HG03135 (cell line): ENCODE measurements around the gene KLK10.
"Not testable (repeated sequence)": the region's sequence is repeated elsewhere in the genome, so short reads cannot be mapped to it uniquely, and the experiment has no call there.

Experiments
- ATAC-seq: cut with Tn5 transposase; IDR thresholded peaks from one replicate; pipeline ENCODE4 v1.9.1; 2021; ENCODE audit warnings: mild to moderate bottlenecking, moderate library complexity; ENCODE audit not compliant: unreplicated experiment

Gene KLK10

DNA sequence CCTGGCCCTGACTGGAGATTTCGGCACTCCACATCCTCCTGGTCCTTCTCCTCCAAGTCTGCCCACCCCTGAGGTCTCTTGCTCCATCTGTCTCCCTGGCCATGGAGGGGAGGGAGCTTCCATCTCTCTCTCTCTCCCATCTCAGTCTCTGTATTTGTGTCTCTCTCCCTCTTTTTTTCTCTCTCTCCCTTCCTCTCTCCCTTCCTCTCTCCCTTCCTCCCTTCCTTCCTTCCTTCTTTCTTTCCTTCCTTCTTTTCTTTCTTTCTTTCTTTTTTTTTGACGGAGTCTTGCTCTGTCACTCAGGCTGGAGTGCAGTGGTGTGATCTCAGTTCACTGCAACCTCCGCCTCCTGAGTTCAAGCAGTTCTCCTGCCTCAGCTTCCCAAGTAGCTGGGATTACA lies 49.7 kb downstream of the KLK10 start:
- not testable (repeated sequence) for ATAC-seq

GRCh38 chr19:50969413-50969760 lies 50.1 kb downstream of the KLK10 start, which contains the start of gene KLK6:
KLK6 (minus strand) TSS chr19:50969591; CDS start chr19:50968104, 1,487 bp downstream.
- no peak for ATAC-seq

DNA sequence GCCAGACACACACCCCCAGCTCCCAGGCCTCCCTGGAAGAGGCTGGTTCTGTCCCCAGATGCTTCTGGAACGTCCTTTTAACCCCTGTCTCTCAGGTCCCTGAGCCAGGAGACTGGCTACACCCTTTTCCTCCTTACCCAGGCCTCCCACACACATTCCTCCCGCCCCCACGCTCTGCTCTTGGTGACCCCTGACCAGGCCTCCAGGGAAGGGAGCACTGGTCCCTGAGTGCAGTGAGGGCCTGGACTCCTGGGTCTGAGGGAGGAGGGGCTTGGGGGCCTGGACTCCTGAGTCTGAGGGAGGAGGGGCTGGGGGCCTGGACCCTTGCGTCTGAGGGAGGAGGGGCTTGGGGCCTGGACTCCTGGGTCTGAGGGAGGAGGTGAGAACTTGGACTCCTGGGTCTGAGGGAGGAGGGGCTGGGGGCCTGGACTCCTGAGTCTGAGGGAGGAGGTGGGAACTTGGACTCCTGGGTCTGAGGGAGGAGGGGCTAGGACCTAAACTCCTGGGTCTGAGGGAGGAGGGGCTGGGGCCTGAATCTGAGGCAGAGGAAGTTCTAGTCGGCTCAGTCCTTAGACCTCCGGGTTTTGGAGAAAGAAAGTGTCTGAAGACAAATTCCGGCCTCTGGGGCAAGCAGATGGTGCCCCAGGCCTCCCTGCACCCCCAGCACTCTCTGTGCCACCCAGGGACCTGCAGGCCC lies 50.6 kb downstream of the KLK10 start:
- ATAC-seq, result no peak

DNA sequence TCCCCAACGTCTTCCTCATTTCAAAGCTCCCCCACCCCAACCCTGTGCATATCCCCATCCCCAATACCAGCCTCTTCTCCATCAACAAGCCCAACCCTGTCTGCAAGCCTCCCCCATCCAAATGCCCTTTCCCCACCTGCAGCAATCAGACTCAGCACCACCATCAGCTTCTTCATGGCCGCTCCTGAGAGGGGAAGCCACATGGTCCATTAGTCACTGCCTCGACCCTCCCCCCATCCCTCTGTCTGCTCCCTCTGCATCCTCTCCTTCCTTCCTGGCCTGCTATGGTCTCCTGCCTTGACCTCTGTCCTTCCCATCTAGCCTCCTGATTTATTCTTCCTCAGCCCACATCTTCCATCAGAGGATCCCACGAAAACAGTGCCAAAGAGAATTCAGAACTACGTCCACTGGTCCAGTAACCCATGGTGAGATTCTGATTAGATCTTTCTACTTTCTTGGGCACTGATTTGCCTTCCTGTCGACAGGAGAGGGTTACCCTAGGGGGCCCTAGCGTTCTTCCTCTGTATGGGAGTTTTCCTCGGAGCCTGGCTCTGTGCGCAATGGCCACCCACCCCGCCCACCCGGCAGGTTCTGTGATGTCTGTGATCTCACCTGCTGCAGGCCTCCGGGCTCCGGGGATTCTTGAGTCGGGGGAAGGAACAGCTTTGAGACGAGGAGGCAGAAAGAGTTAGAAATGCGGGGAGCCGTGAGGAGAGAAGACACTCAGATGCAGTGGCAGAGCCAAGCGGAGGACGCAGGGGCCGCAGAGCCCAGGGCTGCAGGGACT lies 51.4 kb downstream of the KLK10 start:
- ATAC-seq, result no peak

- ATAC-seq, result no peak
These were observed 55.2 kb downstream of the KLK10 start for GRCh38 chr19:50964266-50964665.

DNA sequence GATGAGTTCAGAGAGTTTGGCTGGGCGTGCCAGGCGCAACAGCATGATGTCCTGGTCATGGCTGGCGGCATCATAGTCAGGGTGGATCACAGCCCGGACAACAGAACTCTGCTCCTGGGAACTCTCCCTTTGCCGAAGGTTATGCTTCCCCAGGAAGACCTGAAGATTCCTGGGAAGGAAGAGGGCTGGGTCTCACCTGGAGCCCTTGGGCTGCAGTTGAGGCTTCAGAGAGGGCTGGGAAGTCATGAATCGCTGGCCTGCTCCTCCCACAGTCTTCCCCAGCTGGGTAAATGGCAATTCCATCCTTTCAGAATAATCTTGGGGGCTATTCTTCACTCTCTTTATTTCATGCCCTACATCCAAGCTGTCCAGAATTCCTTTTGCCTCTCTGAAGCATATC lies 56.1 kb downstream of the KLK10 start:
- no peak for ATAC-seq
